ENCODE results near the gene ARHGAP22. TPM values are rescaled to one million over a fixed set of nuclear protein-coding genes. Genes with fewer than 3 reads are reported as not detected.
A peak's percentile ranks its signal among the peaks of the same experiment; 100 is the strongest.

The ARHGAP22 gene
- total RNA-seq, 1 donor: 45.6 TPM

- no peak overlapping the region for H3K27ac ChIP-seq (ENCODE audit: low read depth, low read length)
- no peaks in the 10 kb centered on the region for H3K9me3 ChIP-seq (ENCODE audit: low read depth, low read length)
- H3K36me3 ChIP-seq (ENCODE audit: insufficient read depth, low read length): peaks cover 21% of the 10 kb centered on the region
- H3K27me3 ChIP-seq (ENCODE audit: insufficient read depth, low read length): no peaks in the 10 kb centered on the region
- no peak overlapping the region for H2AFZ ChIP-seq (ENCODE audit: low read length)
- H4K20me1 ChIP-seq (ENCODE audit: insufficient read depth, low read length): peaks cover 49% of the 10 kb centered on the region
- H3K79me2 ChIP-seq (ENCODE audit: insufficient read depth, low read length): peaks cover 98% of the 10 kb centered on the region
- peaks cover 20% of the 10 kb centered on the region for H3K4me1 ChIP-seq (ENCODE audit: insufficient read depth, low read length)
- H3K4me3 ChIP-seq (ENCODE audit: insufficient read depth, low read length): no peak overlapping the region
- no peak for DNase-seq (ENCODE audit: insufficient read length, low spot score, missing footprints)
- H3K4me2 ChIP-seq (ENCODE audit: insufficient read depth, low read length): no peak overlapping the region
- no peak for TF ChIP-seq CTCF (IDR thresholded peaks at IDR 0.05; ENCODE audit: extremely low read depth, low read depth, low read length)
Measured at GRCh38 chr10:48498940-48499510, 105.8 kb downstream of the ARHGAP22 start.

GRCh38 chr10:48497780-48498770 lies 106.8 kb downstream of the ARHGAP22 start:
- H3K4me2 ChIP-seq (ENCODE audit: insufficient read depth, low read length): no peak overlapping the region

DNA sequence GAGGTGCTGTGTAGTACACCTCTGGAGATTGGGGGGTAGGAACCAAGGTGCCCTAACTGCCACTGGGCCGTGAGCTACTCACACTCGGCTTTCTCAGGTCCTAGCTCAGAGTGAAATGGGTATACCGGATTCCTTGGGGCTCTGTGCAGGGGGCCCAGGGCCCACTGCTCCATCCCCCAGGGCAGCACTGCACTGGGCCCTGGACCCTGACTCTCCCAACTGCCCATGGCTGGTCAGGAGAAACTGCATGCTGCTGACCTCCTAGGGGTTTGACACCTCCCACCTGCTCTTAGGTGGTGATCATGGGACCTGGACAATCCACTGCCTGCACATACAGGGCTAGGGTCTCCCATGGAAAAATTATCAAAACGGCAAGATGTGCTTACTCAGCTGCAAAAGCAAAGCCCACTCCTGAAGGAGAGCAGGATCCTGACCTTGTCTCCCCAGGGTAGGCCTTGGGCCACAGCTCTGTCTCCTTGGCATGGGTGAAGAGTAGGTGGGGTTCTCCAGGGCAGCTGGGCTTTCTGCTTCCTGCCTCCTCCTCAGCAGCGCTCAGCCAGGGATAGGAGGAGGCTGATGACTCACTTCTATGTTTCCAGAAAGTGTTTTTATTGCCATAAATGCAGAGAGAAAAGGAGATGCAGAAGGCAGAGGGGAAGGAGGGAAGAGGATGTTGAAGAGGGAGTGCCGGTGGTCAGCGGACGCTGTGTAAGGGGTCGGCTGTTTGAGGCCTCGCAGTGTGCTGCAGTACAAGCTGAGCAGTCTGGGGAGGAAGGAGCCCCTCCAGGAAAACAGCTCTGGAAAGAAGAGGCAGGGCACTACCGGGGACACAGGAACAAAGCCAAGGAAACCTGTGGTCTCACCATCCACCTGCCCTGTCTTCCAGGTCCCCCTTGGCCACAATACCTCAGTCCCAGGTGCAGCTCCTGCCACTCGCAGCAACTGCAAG lies 107.8 kb downstream of the ARHGAP22 start:
- H3K79me2 ChIP-seq (ENCODE audit: insufficient read depth, low read length): peaks cover 98% of the 10 kb centered on the region
- no peak overlapping the region for H3K4me3 ChIP-seq (ENCODE audit: insufficient read depth, low read length)
- peaks cover 18% of the 10 kb centered on the region for H3K4me1 ChIP-seq (ENCODE audit: insufficient read depth, low read length)
- peaks cover 43% of the 10 kb centered on the region for H4K20me1 ChIP-seq (ENCODE audit: insufficient read depth, low read length)
- TF ChIP-seq CTCF (IDR thresholded peaks at IDR 0.05; ENCODE audit: extremely low read depth, low read depth, low read length): no peak
- H3K36me3 ChIP-seq (ENCODE audit: insufficient read depth, low read length): peaks cover 22% of the 10 kb centered on the region
- no peaks in the 10 kb centered on the region for H3K9me3 ChIP-seq (ENCODE audit: low read depth, low read length)
- peak overlapping the region; percentile 60 for H3K4me2 ChIP-seq (ENCODE audit: insufficient read depth, low read length)
- H3K27me3 ChIP-seq (ENCODE audit: insufficient read depth, low read length): no peaks in the 10 kb centered on the region
- no peak overlapping the region for H2AFZ ChIP-seq (ENCODE audit: low read length)
- peak overlapping the region; percentile 62 for H3K27ac ChIP-seq (ENCODE audit: low read depth, low read length)
- peak; percentile 95 for DNase-seq (ENCODE audit: insufficient read length, low spot score, missing footprints)

More at GRCh38 chr10:48497780-48498770, 106.8 kb downstream of the ARHGAP22 start:
- no peak overlapping the region for H3K4me3 ChIP-seq (ENCODE audit: insufficient read depth, low read length)
- H3K4me1 ChIP-seq (ENCODE audit: insufficient read depth, low read length): peaks cover 18% of the 10 kb centered on the region
- peaks cover 98% of the 10 kb centered on the region for H3K79me2 ChIP-seq (ENCODE audit: insufficient read depth, low read length)
- peaks cover 25% of the 10 kb centered on the region for H3K36me3 ChIP-seq (ENCODE audit: insufficient read depth, low read length)
- DNase-seq (ENCODE audit: insufficient read length, low spot score, missing footprints): no peak
- no peak overlapping the region for H2AFZ ChIP-seq (ENCODE audit: low read length)
- H4K20me1 ChIP-seq (ENCODE audit: insufficient read depth, low read length): peaks cover 47% of the 10 kb centered on the region
- no peaks in the 10 kb centered on the region for H3K27me3 ChIP-seq (ENCODE audit: insufficient read depth, low read length)
- H3K27ac ChIP-seq (ENCODE audit: low read depth, low read length): peak overlapping the region; percentile 4
- H3K9me3 ChIP-seq (ENCODE audit: low read depth, low read length): no peaks in the 10 kb centered on the region
- no peak for TF ChIP-seq CTCF (IDR thresholded peaks at IDR 0.05; ENCODE audit: extremely low read depth, low read depth, low read length)
